ENCODE data around the gene NWD2.

- TF ChIP-seq ZNF239 (tag by site-specific recombination; IDR thresholded peaks at IDR 0.05) (no peak), ZSCAN23 (tag by site-specific recombination; IDR thresholded peaks at IDR 0.05) (no peak), ZNF121 (tag by site-specific recombination; IDR thresholded peaks at IDR 0.05) (no peak)
- TF ChIP-seq, protein P1, sequence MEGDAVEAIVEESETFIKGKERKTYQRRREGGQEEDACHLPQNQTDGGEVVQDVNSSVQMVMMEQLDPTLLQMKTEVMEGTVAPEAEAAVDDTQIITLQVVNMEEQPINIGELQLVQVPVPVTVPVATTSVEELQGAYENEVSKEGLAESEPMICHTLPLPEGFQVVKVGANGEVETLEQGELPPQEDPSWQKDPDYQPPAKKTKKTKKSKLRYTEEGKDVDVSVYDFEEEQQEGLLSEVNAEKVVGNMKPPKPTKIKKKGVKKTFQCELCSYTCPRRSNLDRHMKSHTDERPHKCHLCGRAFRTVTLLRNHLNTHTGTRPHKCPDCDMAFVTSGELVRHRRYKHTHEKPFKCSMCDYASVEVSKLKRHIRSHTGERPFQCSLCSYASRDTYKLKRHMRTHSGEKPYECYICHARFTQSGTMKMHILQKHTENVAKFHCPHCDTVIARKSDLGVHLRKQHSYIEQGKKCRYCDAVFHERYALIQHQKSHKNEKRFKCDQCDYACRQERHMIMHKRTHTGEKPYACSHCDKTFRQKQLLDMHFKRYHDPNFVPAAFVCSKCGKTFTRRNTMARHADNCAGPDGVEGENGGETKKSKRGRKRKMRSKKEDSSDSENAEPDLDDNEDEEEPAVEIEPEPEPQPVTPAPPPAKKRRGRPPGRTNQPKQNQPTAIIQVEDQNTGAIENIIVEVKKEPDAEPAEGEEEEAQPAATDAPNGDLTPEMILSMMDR (tag by site-specific recombination; IDR thresholded peaks at IDR 0.05): no peak
- TF ChIP-seq, protein P2, sequence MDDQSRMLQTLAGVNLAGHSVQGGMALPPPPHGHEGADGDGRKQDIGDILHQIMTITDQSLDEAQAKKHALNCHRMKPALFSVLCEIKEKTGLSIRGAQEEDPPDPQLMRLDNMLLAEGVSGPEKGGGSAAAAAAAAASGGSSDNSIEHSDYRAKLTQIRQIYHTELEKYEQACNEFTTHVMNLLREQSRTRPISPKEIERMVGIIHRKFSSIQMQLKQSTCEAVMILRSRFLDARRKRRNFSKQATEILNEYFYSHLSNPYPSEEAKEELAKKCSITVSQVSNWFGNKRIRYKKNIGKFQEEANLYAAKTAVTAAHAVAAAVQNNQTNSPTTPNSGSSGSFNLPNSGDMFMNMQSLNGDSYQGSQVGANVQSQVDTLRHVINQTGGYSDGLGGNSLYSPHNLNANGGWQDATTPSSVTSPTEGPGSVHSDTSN (CRISPR knock-in tag; IDR thresholded peaks at IDR 0.05): no peak
Measured at GRCh38 chr4:37279121-37279520, 34.6 kb downstream of the NWD2 start.
